Brain microvascular endothelial cell (primary cell): ENCODE data around the gene LRRC57.

Experiments
- DNase-seq: peaks from one replicate; pipeline ENCODE4 v3.0.0-alpha.2; 2020
- H3K27ac ChIP-seq: fragments of 250-450 bp; sonication (Bioruptor Pico); 2 replicates; pipeline ENCODE4 v1.5.1; 2020; ENCODE audit warnings: mild to moderate bottlenecking, moderate library complexity
- H3K27me3 ChIP-seq: fragments of 250-450 bp; sonication (Bioruptor Pico); replicated peaks from 2 replicates; pipeline ENCODE4 v1.5.1; 2020; ENCODE audit warnings: mild to moderate bottlenecking
- H3K36me3 ChIP-seq: fragments of 250-450 bp; sonication (Bioruptor Pico); replicated peaks from 2 replicates; pipeline ENCODE4 v1.5.1; 2020; ENCODE audit warnings: mild to moderate bottlenecking
- H3K4me3 ChIP-seq: 2 replicates; pipeline ENCODE4 v1.5.1; 2011; ENCODE audit warnings: low read depth, mild to moderate bottlenecking, control low read depth, low read length, moderate library complexity
- in situ Hi-C: cut with HindIII; loops from 2 replicates; pipeline ENCODE4 v1.10.0; 2017; ENCODE audit warnings: low sequenced_read_pairs, low pct_ligation_motif_present
- TF ChIP-seq, protein P1 (sequence below): IDR thresholded peaks from 2 replicates; pipeline ENCODE4 v1.5.1; 2011; ENCODE audit warnings: low read depth, mild to moderate bottlenecking, moderate library complexity, low read length, control low read depth, inconsistent platforms; ENCODE audit errors: missing control alignments

Gene LRRC57

DNA sequence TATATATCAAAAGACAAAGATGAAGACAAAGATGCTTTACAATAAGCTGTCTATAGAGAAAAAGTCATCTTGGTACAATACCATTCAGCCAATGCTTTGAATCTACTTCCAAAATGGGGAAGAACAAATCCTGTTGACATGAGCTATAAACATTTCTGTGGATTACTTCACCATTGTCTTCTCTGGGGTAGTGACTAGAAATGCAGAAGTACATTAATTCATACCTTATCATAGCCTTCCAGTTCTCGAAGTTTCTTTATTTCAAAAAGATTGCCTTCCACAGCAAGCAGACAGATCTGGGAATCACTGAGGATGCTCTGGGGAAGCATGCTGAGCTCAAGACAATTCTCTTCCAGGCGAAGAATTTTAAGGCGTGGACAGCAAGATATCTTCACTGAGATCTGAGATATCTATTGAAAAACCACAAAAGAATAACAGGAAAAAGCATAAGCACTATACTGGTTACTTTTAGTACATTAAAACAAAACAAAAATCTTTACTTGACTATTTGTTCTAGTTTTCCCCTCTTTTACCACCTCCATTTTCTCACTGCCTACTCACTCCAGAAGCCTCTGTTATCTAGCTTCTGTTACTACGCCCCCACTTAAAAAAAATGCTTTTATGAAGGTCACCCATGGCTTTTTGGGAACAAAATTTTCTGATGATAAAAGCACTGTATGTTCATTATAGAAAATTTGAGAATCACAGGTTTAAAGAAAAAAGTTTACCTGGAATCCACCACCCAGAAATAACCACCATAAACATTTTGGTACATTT, 3.6 kb downstream of the LRRC57 start:
- TF ChIP-seq, protein P1, sequence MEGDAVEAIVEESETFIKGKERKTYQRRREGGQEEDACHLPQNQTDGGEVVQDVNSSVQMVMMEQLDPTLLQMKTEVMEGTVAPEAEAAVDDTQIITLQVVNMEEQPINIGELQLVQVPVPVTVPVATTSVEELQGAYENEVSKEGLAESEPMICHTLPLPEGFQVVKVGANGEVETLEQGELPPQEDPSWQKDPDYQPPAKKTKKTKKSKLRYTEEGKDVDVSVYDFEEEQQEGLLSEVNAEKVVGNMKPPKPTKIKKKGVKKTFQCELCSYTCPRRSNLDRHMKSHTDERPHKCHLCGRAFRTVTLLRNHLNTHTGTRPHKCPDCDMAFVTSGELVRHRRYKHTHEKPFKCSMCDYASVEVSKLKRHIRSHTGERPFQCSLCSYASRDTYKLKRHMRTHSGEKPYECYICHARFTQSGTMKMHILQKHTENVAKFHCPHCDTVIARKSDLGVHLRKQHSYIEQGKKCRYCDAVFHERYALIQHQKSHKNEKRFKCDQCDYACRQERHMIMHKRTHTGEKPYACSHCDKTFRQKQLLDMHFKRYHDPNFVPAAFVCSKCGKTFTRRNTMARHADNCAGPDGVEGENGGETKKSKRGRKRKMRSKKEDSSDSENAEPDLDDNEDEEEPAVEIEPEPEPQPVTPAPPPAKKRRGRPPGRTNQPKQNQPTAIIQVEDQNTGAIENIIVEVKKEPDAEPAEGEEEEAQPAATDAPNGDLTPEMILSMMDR = no peak
- Histone ChIP-seq H3K4me3 (no peak overlapping the region), H3K36me3 (peaks cover 8% of the 10 kb centered on the region), H3K27me3 (no peaks in the 10 kb centered on the region), H3K27ac (no peak overlapping the region)
- peak; percentile 1 for DNase-seq
- in situ Hi-C loops = no loop called here

DNA sequence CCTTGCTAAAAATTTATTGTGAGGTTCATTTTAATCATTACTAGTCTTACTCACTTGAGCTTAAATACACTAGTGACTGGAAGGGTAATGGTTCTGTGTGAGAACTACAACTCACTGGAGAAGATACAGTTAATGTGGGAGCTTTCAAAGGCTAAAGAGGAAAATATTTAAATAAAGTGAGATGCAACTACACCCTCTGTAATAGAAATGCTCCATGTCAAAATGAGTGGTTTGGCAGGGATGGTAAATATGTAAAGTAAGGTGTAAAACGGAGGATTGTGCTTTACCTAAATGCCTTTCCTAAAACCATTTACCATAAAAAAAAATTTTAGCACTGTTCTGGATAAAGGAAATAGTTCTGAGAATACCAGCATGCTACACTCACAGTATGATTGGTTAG, 15.3 kb downstream of the LRRC57 start:
- no peaks in the 10 kb centered on the region for H3K27me3 ChIP-seq
- TF ChIP-seq, protein P1 = no peak
- in situ Hi-C loops = no loop called here
- peaks cover 30% of the 10 kb centered on the region for H3K36me3 ChIP-seq
- no peak overlapping the region for H3K27ac ChIP-seq
- no peak overlapping the region for H3K4me3 ChIP-seq
- DNase-seq = no peak

DNA sequence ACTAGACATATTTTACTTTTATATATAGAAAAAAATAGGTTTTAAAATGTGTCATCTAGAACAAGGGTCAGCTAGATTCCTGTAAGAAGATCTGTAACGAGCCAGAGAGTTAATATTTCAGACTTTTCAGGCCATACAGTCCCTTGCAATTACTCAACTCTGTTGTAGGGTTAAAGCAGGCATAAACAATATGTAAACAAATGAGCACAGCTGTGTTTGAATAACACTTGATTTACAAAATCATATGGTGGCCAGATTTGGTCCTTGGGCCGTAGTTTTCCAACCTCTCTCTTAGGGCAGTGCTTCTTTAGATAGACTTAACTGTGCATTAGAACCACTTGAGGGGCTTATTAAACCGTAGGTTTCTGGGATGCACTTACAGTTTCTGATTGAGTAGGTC, 19.6 kb downstream of the LRRC57 start:
- Histone ChIP-seq H3K27ac (no peak overlapping the region), H3K4me3 (no peak overlapping the region), H3K36me3 (peaks cover 40% of the 10 kb centered on the region), H3K27me3 (no peaks in the 10 kb centered on the region)
- TF ChIP-seq, protein P1 = no peak
- in situ Hi-C loops = no loop called here
- no peak for DNase-seq

DNA sequence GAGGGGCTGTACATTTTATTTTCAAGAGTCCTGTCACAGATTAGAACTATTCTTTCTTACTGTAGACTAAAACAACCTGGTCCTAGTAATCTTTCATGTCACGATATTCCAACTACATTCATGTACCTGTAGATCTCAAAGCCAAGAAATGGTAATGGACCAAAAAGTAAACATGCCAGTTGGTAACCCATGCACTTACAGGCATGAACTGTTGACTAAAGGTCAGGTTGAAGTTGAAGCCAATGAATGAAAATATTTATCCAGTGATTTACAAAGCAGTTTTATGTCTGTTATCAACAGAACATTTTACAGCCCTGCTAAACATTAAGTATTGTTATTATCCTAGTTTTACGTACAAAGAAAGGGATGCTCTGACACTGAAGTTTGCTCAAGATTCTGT, 25.3 kb downstream of the LRRC57 start:
- Histone ChIP-seq H3K36me3 (peaks cover 35% of the 10 kb centered on the region), H3K27me3 (no peaks in the 10 kb centered on the region)
- in situ Hi-C loops = no loop called here

DNA sequence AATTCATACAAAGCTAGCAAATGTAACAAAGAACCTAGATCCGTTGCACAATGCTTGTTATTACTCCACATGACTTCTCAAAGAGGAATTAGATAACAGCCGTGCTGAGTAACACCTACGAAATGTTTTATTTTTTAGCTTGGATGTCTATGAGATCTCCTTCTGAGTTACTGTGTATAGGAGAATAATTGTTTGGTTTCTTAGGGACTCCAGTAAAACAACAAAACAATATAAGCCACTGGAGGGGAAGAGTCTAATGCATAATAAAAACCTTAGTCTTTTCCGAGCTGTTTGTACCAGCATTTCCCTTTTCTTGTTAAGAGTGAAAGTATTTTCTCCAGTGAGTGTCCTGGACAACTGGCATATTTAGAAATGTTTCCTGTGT, 37.6 kb downstream of the LRRC57 start:
- Histone ChIP-seq H3K4me3 (no peak overlapping the region), H3K27me3 (no peaks in the 10 kb centered on the region), H3K36me3 (peaks cover 21% of the 10 kb centered on the region), H3K27ac (peak overlapping the region; percentile 75)
- TF ChIP-seq, protein P1 = no peak
- in situ Hi-C loops = no loop called here
- peak; percentile 63 for DNase-seq

More for the DNA sequence above, 25.3 kb downstream of the LRRC57 start:
- TF ChIP-seq, protein P1 = no peak
- Histone ChIP-seq H3K27ac (no peak overlapping the region), H3K4me3 (no peak overlapping the region)
- no peak for DNase-seq
